ENCODE results near the gene ULK2. TPM values are rescaled to one million over a fixed set of nuclear protein-coding genes. Genes with fewer than 3 reads are reported as not detected.

Gene ULK2
- polyA plus RNA-seq, 1 of the 3 experiments (the other 2 are of a cell fraction) = 18.0 TPM

- Histone ChIP-seq H3K27me3 (ENCODE audit: insufficient read depth) (no peaks in the 10 kb centered on the region), H3K27ac (ENCODE audit: low read depth in 2 of 2, low read length in 1 of 2) (no peak within 1 kb of the TSS), H3K4me2 (no peak within 1 kb of the TSS), H4K20me1 (ENCODE audit: insufficient read depth) (no peaks in the 10 kb centered on the region), H3K9ac (no peak within 1 kb of the TSS), H3K4me3 (ENCODE audit: low read depth in 2 of 2, low read length in 1 of 2) (no peak within 1 kb of the TSS), H3F3A (replicated peaks; ENCODE audit: insufficient read depth) (peaks cover 7% of the 10 kb centered on the region), H3K36me3 (replicated peaks in 1 of 2; ENCODE audit: control insufficient read depth in 1 of 2, insufficient read depth in 2 of 2, low read length in 1 of 2) (no peaks in the 10 kb centered on the region), H2AFZ (ENCODE audit: low read depth) (no peak within 1 kb of the TSS), H3K9me2 (no peaks in the 10 kb centered on the region), H3K4me1 (ENCODE audit: control insufficient read depth in 1 of 2, insufficient read depth in 2 of 2, low read depth in 1 of 2, low read length in 1 of 2) (peaks cover 9 to 10% of the 10 kb centered on the region in 2 experiments; a peak in 3 of 4 replicates), H3K9me3 (no peaks in the 10 kb centered on the region), H3K79me2 (ENCODE audit: insufficient read depth) (no peaks in the 10 kb centered on the region)
- POLR2A ChIA-PET = interaction anchor here (0.6 kb wide), 1 partner anchor 204 kb away, joined by 3 read pairs; no protein-coding TSS in a partner anchor
- CTCF ChIA-PET = interaction anchor here (1.5 to 3.8 kb wide), 5 partner anchors 8 to 23 kb away, joined by 3 to 25 read pairs (median 4); no protein-coding TSS in a partner anchor
- no peak for DNase-seq
- TF ChIP-seq TCF12 (IDR thresholded peaks at IDR 0.05) (no peak), TEAD4 (IDR thresholded peaks at IDR 0.05; ENCODE audit: borderline replicate concordance, insufficient read depth) (no peak), IRF3 (IDR thresholded peaks at IDR 0.05; ENCODE audit: low read depth, low read length) (no peak), EP300 (IDR thresholded peaks at IDR 0.05; ENCODE audit: borderline replicate concordance in 1 of 2, low read depth in 1 of 2, low read length in 1 of 2) (no peak), FOXM1 (IDR thresholded peaks at IDR 0.05; ENCODE audit: low read depth) (no peak), JUND (IDR thresholded peaks at IDR 0.05) (no peak)
- WGBS (ENCODE audit: low lambda C conversion rate) = 55% methylated on average over 24 of the region's 25 CpGs
Observed at GRCh38 chr17:19747829-19748806, 119.6 kb downstream of the ULK2 start, which contains the start of gene ALDH3A1. TSS of gene ALDH3A1 (minus strand) at chr17:19748298. CDS start at chr17:19745129, 3,169 bp downstream.

- ChIA-PET CTCF (interaction anchor here (0.6 to 3.8 kb wide), 6 partner anchors 9 to 162 kb away, joined by 3 to 25 read pairs (median 4); no protein-coding TSS in a partner anchor), POLR2A (no interaction called here)
- H3K9ac ChIP-seq = no peak overlapping the region
- peaks cover 1 to 6% of the 10 kb centered on the region in 2 experiments; a peak in 3 of 4 replicates for H3K4me1 ChIP-seq (ENCODE audit: control insufficient read depth in 1 of 2, insufficient read depth in 2 of 2, low read depth in 1 of 2, low read length in 1 of 2)
- 86% methylated on average over 7 of the region's 13 CpGs for WGBS (ENCODE audit: low lambda C conversion rate)
- no peak overlapping the region for H3K4me2 ChIP-seq
- H3K79me2 ChIP-seq (ENCODE audit: insufficient read depth) = no peaks in the 10 kb centered on the region
- no peak overlapping the region for H3K4me3 ChIP-seq (ENCODE audit: low read depth in 2 of 2, low read length in 1 of 2)
- H3K9me2 ChIP-seq = no peaks in the 10 kb centered on the region
- H3F3A ChIP-seq (replicated peaks; ENCODE audit: insufficient read depth) = no peaks in the 10 kb centered on the region
- no peak overlapping the region for H3K27ac ChIP-seq (ENCODE audit: low read depth in 2 of 2, low read length in 1 of 2)
- no peaks in the 10 kb centered on the region for H3K9me3 ChIP-seq
- no peak overlapping the region for H2AFZ ChIP-seq (ENCODE audit: low read depth)
- no peaks in the 10 kb centered on the region for H3K27me3 ChIP-seq (ENCODE audit: insufficient read depth)
- no peak for TF ChIP-seq FOXM1 (IDR thresholded peaks at IDR 0.05; ENCODE audit: low read depth)
- TF ChIP-seq USF2 (IDR thresholded peaks at IDR 0.05; ENCODE audit: borderline replicate concordance, low read depth, low read length) = no peak
- TF ChIP-seq MAX (IDR thresholded peaks at IDR 0.05; ENCODE audit: low read depth) = no peak
- TF ChIP-seq CHD2 (IDR thresholded peaks at IDR 0.05; ENCODE audit: low read length, partially characterized antibody) = no peak
- TF ChIP-seq EP300 (IDR thresholded peaks at IDR 0.05; ENCODE audit: borderline replicate concordance in 1 of 2, low read depth in 1 of 2, low read length in 1 of 2) = no peak
- TF ChIP-seq TEAD4 (IDR thresholded peaks at IDR 0.05; ENCODE audit: borderline replicate concordance, insufficient read depth) = no peak
- DNase-seq = no peak
- no peaks in the 10 kb centered on the region for H4K20me1 ChIP-seq (ENCODE audit: insufficient read depth)
- no peaks in the 10 kb centered on the region for H3K36me3 ChIP-seq (replicated peaks in 1 of 2; ENCODE audit: control insufficient read depth in 1 of 2, insufficient read depth in 2 of 2, low read length in 1 of 2)
Observed at GRCh38 chr17:19747159-19747719, 120.5 kb downstream of the ULK2 start.

Measured in SK-N-SH (cell line).